ENCODE results near the gene LLGL1. TPM values are rescaled to one million over a fixed set of nuclear protein-coding genes. Genes with fewer than 3 reads are reported as not detected.

The LLGL1 gene
- total RNA-seq, 4 donors from 2014 or later, result 7.5 to 19.0 (median 15.4) TPM

DNA sequence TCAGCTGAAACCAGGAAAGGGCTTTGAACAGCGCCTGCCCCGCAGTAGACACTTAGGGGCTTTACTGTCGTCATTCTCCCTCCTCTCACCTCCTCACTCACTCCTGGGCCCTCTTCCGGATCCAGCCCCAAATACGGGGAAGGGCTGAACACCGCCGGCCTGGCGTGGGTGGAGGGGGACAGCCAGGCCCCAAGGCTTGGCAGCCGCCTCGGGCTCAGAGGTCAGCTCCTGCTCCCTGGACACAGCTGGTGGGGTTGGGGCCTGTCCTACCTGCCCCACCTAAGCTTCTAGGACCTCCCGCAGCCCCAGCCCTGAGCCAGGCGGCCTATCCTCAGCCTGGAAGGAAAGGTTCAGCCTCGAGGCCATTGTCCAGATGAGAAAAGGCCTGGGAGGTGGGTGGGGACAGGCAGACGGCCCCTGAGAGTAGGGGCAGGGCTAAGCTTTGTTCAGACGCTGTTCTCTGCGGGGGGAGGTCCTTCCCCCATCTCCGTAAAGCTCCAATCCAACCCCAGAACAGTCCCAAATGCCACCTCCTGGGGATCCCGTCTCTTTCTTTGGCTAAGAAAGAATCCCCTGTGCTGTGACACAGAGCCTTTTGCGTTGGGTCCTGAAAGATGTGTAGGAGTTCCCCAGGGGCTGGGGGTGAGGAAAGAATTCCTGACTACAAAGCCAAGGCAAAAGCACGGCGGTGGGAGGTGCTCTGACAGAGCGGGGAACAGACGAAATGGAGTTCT is 881 bp upstream of the LLGL1 start:
- no peak for DNase-seq
- TF ChIP-seq, protein P1, sequence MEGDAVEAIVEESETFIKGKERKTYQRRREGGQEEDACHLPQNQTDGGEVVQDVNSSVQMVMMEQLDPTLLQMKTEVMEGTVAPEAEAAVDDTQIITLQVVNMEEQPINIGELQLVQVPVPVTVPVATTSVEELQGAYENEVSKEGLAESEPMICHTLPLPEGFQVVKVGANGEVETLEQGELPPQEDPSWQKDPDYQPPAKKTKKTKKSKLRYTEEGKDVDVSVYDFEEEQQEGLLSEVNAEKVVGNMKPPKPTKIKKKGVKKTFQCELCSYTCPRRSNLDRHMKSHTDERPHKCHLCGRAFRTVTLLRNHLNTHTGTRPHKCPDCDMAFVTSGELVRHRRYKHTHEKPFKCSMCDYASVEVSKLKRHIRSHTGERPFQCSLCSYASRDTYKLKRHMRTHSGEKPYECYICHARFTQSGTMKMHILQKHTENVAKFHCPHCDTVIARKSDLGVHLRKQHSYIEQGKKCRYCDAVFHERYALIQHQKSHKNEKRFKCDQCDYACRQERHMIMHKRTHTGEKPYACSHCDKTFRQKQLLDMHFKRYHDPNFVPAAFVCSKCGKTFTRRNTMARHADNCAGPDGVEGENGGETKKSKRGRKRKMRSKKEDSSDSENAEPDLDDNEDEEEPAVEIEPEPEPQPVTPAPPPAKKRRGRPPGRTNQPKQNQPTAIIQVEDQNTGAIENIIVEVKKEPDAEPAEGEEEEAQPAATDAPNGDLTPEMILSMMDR (IDR thresholded peaks at IDR 0.05), result no peak
- TF ChIP-seq POLR2A (IDR thresholded peaks at IDR 0.05), result no peak
- Histone ChIP-seq H3K9me3 (no peaks in the 10 kb centered on the region), H3K4me1 (peaks cover 3 to 18% (median 11%) of the 10 kb centered on the region in 4 donors), H3K27ac (peak overlapping the region; percentile 18 to 58 (median 30)), H3K27me3 (no peaks in the 10 kb centered on the region), H3K36me3 (no peaks in the 10 kb centered on the region), H3K4me3 (peak overlapping the region in 3 of 4 donors; percentile 33 to 47 (median 40))

GRCh38 chr17:18225642-18226283 is 328 bp downstream of the LLGL1 start:
- DNase-seq, result no peak
- H3K9me3 ChIP-seq, result no peaks in the 10 kb centered on the region
- H3K27ac ChIP-seq, result peak overlapping the region in 2 of 4 donors; percentile 65 to 75
- H3K36me3 ChIP-seq, result no peaks in the 10 kb centered on the region
- TF ChIP-seq, protein P1 (IDR thresholded peaks at IDR 0.05), result no peak
- TF ChIP-seq POLR2A (IDR thresholded peaks at IDR 0.05), result no peak
- peak overlapping the region; percentile 51 to 81 (median 72) for H3K4me3 ChIP-seq
- peaks cover 3 to 18% (median 11%) of the 10 kb centered on the region in 4 donors for H3K4me1 ChIP-seq
- no peaks in the 10 kb centered on the region for H3K27me3 ChIP-seq

DNA sequence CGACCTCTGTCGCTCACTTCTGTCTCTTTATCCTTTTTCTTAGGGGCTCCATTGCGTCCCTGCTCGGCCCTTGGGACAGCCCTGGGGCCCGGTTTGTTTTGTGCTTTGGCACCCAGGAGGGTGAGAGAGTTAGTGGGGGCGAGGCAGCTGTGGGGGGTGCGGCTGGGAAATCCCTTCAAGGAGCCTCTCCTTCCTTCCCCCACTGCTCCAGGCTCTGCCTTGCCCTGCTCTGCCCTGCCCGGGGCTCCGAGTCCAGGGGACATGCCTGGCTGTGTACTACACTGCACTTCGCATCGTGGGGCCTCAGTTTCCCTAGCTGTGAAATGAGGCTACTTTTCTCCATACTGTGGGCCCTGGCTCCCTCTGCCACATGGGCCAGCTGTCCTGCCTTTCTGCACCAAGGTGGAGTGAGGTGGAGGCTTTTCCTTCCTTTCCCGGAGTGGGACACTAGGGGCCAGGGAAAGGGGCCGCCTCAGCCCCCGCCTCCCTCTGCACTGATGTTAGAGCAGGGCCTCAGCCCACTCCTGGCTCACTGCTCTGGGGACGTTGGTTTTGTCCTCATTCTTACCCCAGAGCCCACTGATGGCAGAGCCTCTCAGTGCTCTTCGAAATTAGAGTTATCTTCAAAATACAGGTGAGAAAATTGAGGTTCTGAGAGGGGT is 980 bp downstream of the LLGL1 start:
- peak overlapping the region in 1 of 4 donors; percentile 75 for H3K27ac ChIP-seq
- no peaks in the 10 kb centered on the region for H3K27me3 ChIP-seq
- peaks cover 3 to 18% (median 11%) of the 10 kb centered on the region in 4 donors for H3K4me1 ChIP-seq
- peak in 1 of 3 donors; percentile 45 for DNase-seq
- TF ChIP-seq POLR2A (IDR thresholded peaks at IDR 0.05), result no peak
- TF ChIP-seq, protein P1 (IDR thresholded peaks at IDR 0.05), result no peak
- H3K36me3 ChIP-seq, result no peaks in the 10 kb centered on the region
- peak overlapping the region; percentile 51 to 81 (median 72) for H3K4me3 ChIP-seq
- H3K9me3 ChIP-seq, result no peaks in the 10 kb centered on the region

- no peak overlapping the region for H3K4me3 ChIP-seq
- H3K4me1 ChIP-seq, result peaks cover 3 to 18% (median 11%) of the 10 kb centered on the region in 4 donors
- H3K27me3 ChIP-seq, result no peaks in the 10 kb centered on the region
- H3K36me3 ChIP-seq, result no peaks in the 10 kb centered on the region
- no peak for DNase-seq
- no peak overlapping the region for H3K27ac ChIP-seq
- no peaks in the 10 kb centered on the region for H3K9me3 ChIP-seq
- TF ChIP-seq, protein P1 (IDR thresholded peaks at IDR 0.05), result no peak
- TF ChIP-seq POLR2A (IDR thresholded peaks at IDR 0.05), result no peak
Measured at GRCh38 chr17:18227635-18228034, 2.2 kb downstream of the LLGL1 start.

GRCh38 chr17:18228176-18228682 is 2.8 kb downstream of the LLGL1 start:
- Histone ChIP-seq H3K4me1 (peaks cover 3 to 18% (median 11%) of the 10 kb centered on the region in 4 donors), H3K27me3 (no peaks in the 10 kb centered on the region), H3K36me3 (no peaks in the 10 kb centered on the region), H3K4me3 (no peak overlapping the region), H3K27ac (no peak overlapping the region), H3K9me3 (no peaks in the 10 kb centered on the region)
- no peak for DNase-seq
- TF ChIP-seq POLR2A (IDR thresholded peaks at IDR 0.05), result no peak
- TF ChIP-seq, protein P1 (IDR thresholded peaks at IDR 0.05), result no peak
